Natural killer cell (primary cell): ENCODE data around the gene SCD. TPM values are rescaled to one million over a fixed set of nuclear protein-coding genes. Genes with fewer than 3 reads are reported as not detected.

Experiments used
- ATAC-seq, 3 donors: fragments of 150-1000 bp in 2 of 3; fragments of 200-7000 bp in 1 of 3; cut with Tn5 transposase; 1 replicate in 1 of 3; 2 replicates in 2 of 3; pipeline ENCODE4 v1.10.0; 2021; ENCODE audit warnings: mild to moderate bottlenecking in 2 of 3, moderate library complexity in 2 of 3
- DNase-seq, 2 donors: peaks; one replicate each; pipeline versions ENCODE4 v3.0.0 to v3.0.0-alpha.2; 2013 to 2021; ENCODE audit warnings: mixed read lengths in 1 of 2
- H3K27ac ChIP-seq: one replicate; pipeline ENCODE4 v1.5.1; 2013; ENCODE audit warnings: mild to moderate bottlenecking, low read length
- H3K27me3 ChIP-seq: one replicate; pipeline ENCODE4 v1.6.1; 2013; ENCODE audit warnings: low read length; ENCODE audit not compliant: control insufficient read depth, insufficient read depth
- H3K36me3 ChIP-seq: one replicate; pipeline ENCODE4 v1.6.1; 2013; ENCODE audit warnings: low read length; ENCODE audit not compliant: control insufficient read depth, insufficient read depth
- H3K4me1 ChIP-seq: one replicate; pipeline ENCODE4 v1.6.1; 2013; ENCODE audit warnings: low read length; ENCODE audit not compliant: control insufficient read depth, insufficient read depth
- H3K4me3 ChIP-seq: one replicate; pipeline ENCODE4 v1.5.1; 2013; ENCODE audit warnings: low read length
- H3K9me3 ChIP-seq: one replicate; pipeline ENCODE4 v1.6.1; 2013; ENCODE audit warnings: low read length; ENCODE audit not compliant: control insufficient read depth, insufficient read depth
- H3K27ac Mint-ChIP-seq, 2 donors: one replicate each; pipeline ENCODE4 v1.8.0; 2022; ENCODE audit warnings: mild to moderate bottlenecking in 2 of 2, mixed read lengths in 2 of 2, moderate library complexity in 1 of 2
- H3K27me3 Mint-ChIP-seq, 2 donors: one replicate each; pipeline ENCODE4 v1.8.0; 2022; ENCODE audit warnings: low read depth in 2 of 2, mixed read lengths in 2 of 2
- H3K36me3 Mint-ChIP-seq: one replicate; pipeline ENCODE4 v1.8.0; 2022; ENCODE audit warnings: mixed read lengths
- H3K4me1 Mint-ChIP-seq, 2 donors: one replicate each; pipeline ENCODE4 v1.8.0; 2022; ENCODE audit warnings: mixed read lengths in 2 of 2
- H3K4me3 Mint-ChIP-seq: one replicate; pipeline ENCODE4 v1.8.0; 2022; ENCODE audit warnings: mild to moderate bottlenecking, moderate library complexity, mixed read lengths
- H3K9me3 Mint-ChIP-seq, 2 donors: one replicate each; pipeline ENCODE4 v1.8.0; 2022; ENCODE audit warnings: mixed read lengths in 2 of 2
- CTCF ChIP-seq: fragments of 200-600 bp; IDR thresholded peaks from one replicate; pipeline ENCODE4 v1.8.0; 2022; ENCODE audit warnings: antibody characterized with exemption
- WGBS: methylation state at CpG from one replicate; pipeline ENCODE4 v1.1.7; 2013; ENCODE audit warnings: missing lambda C conversion rate; ENCODE audit not compliant: insufficient coverage; 5-methylcytosine and 5-hydroxymethylcytosine counted together
- intact Hi-C: fragments of 100-400 bp; cut with micrococcal nuclease; formaldehyde crosslinking; loops from one replicate; pipeline ENCODE4 v1.14.2; 2022
- total RNA-seq, 4 donors: library from RNA; stranded (reverse); fragments of 120-200 nt in 1 of 4; gene quantifications; one replicate each; pipeline versions ENCODE4 v1.2.3 to v1.2.4, GENCODE V29; 2013 to 2022

SCD gene
- total RNA-seq, 3 donors from 2014 or later (not counting 1 experiment from before 2014, with no cell fraction given), result 3.5 to 10.1 (median 3.8) TPM

- H3K4me3 Mint-ChIP-seq, result no peak overlapping the region
- H3K36me3 ChIP-seq, result no peaks in the 10 kb centered on the region
- TF ChIP-seq CTCF, result no peak
- H3K4me1 Mint-ChIP-seq, result peaks cover 14 to 18% of the 10 kb centered on the region in 2 donors
- no peak overlapping the region for H3K4me3 ChIP-seq
- no peaks in the 10 kb centered on the region for H3K9me3 ChIP-seq
- no peak overlapping the region for H3K27ac ChIP-seq
- H3K27ac Mint-ChIP-seq, result peak overlapping the region; percentile 62 to 70
- intact Hi-C loops, result no loop called here
- peaks cover 16 to 26% of the 10 kb centered on the region in 2 donors for H3K27me3 Mint-ChIP-seq
- ATAC-seq (peak in 2 of 3 donors; percentile 8 to 43), DNase-seq (peak; percentile 49 to 57)
- H3K27me3 ChIP-seq, result no peaks in the 10 kb centered on the region
- H3K9me3 Mint-ChIP-seq, result no peaks in the 10 kb centered on the region
- WGBS, result 24% methylated on average over 4 of the region's 5 CpGs
- H3K4me1 ChIP-seq, result peaks cover 29% of the 10 kb centered on the region
- H3K36me3 Mint-ChIP-seq, result peaks cover 8% of the 10 kb centered on the region
Observed at GRCh38 chr10:100377830-100378229, 30.8 kb downstream of the SCD start.

- Histone ChIP-seq H3K27me3 (no peaks in the 10 kb centered on the region), H3K9me3 (no peaks in the 10 kb centered on the region), H3K36me3 (no peaks in the 10 kb centered on the region), H3K27ac (no peak overlapping the region), H3K4me3 (no peak overlapping the region), H3K4me1 (peaks cover 8% of the 10 kb centered on the region)
- DNase-seq (no peak), ATAC-seq (no peak)
- 93% methylated on average over 3 of the region's 3 CpGs for WGBS
- no peaks in the 10 kb centered on the region for H3K9me3 Mint-ChIP-seq
- intact Hi-C loops, result no loop called here
- H3K4me3 Mint-ChIP-seq, result no peak overlapping the region
- H3K36me3 Mint-ChIP-seq, result peaks cover 8% of the 10 kb centered on the region
- H3K4me1 Mint-ChIP-seq, result peaks cover 14 to 18% of the 10 kb centered on the region in 2 donors
- no peak overlapping the region for H3K27ac Mint-ChIP-seq
- no peak for TF ChIP-seq CTCF
- H3K27me3 Mint-ChIP-seq, result peaks cover 23 to 26% of the 10 kb centered on the region in 2 donors
Observed at GRCh38 chr10:100380400-100380799, 33.4 kb downstream of the SCD start.

GRCh38 chr10:100382553-100382952 lies 35.5 kb downstream of the SCD start:
- Histone ChIP-seq H3K4me3 (no peak overlapping the region), H3K36me3 (no peaks in the 10 kb centered on the region), H3K9me3 (no peaks in the 10 kb centered on the region), H3K4me1 (peaks cover 6% of the 10 kb centered on the region), H3K27me3 (no peaks in the 10 kb centered on the region), H3K27ac (no peak overlapping the region)
- Mint-ChIP-seq H3K4me1 (peaks cover 9 to 10% of the 10 kb centered on the region in 2 donors), H3K9me3 (no peaks in the 10 kb centered on the region), H3K4me3 (no peak overlapping the region), H3K27ac (no peak overlapping the region), H3K27me3 (peaks cover 23 to 26% of the 10 kb centered on the region in 2 donors), H3K36me3 (peaks cover 8% of the 10 kb centered on the region)
- intact Hi-C loops, result no loop called here
- no peak for ATAC-seq
- WGBS, result 97% methylated on average over 13 of the region's 13 CpGs
- DNase-seq, result no peak
- no peak for TF ChIP-seq CTCF

GRCh38 chr10:100383251-100383650 lies 36.2 kb downstream of the SCD start:
- Mint-ChIP-seq H3K4me3 (no peak overlapping the region), H3K4me1 (peaks cover 2 to 3% of the 10 kb centered on the region in 2 donors), H3K9me3 (no peaks in the 10 kb centered on the region), H3K27me3 (peaks cover 21 to 23% of the 10 kb centered on the region in 2 donors), H3K36me3 (peaks cover 8% of the 10 kb centered on the region), H3K27ac (no peak overlapping the region)
- 100% methylated on average over 2 of the region's 2 CpGs for WGBS
- Histone ChIP-seq H3K4me3 (no peak overlapping the region), H3K27ac (no peak overlapping the region), H3K4me1 (no peaks in the 10 kb centered on the region), H3K9me3 (no peaks in the 10 kb centered on the region), H3K36me3 (no peaks in the 10 kb centered on the region), H3K27me3 (no peaks in the 10 kb centered on the region)
- intact Hi-C loops, result no loop called here
- TF ChIP-seq CTCF, result no peak
- ATAC-seq (no peak), DNase-seq (no peak)
